ENCODE data around the gene ODAD2.

DNA sequence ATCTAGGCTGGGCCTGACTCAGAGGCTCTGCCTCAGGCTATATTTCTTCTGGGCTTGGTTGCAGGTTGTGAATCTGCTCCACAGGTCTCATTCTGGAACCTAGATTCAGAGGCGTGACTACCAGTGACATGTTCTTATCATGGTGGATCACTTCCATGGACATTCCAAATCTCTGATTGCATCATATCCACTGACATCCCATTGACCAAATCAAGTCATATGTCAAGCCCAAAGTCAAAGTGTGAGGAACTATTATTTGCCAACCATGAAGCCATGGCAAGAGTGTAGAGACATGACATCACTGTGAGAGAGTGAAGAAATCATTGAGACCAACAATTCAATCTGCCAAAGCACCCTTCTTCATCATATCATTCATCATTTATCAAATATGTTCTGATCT lies 11.9 kb upstream of the ODAD2 start:
- TF ChIP-seq CTCF (IDR thresholded peaks at IDR 0.05) = no peak
- no peak for TF ChIP-seq POLR2A (IDR thresholded peaks at IDR 0.05)
